ENCODE data around the gene REST.

Gene REST

GRCh38 chr4:56978750-56979303 is 71.1 kb downstream of the REST start, which contains the start of gene POLR2B:
Gene POLR2B, plus strand, starts transcription at chr4:56978896. Its CDS starts 90 bp downstream, at chr4:56978986.
- DNase-seq = peak; percentile 99

- DNase-seq = peak; percentile 26
Observed at GRCh38 chr4:56979421-56980072, 71.8 kb downstream of the REST start.

- DNase-seq = no peak
Observed at GRCh38 chr4:56981795-56982201, 74.1 kb downstream of the REST start.

- DNase-seq = no peak
Observed at GRCh38 chr4:56986192-56986591, 78.5 kb downstream of the REST start.

- no peak for DNase-seq
Observed at GRCh38 chr4:56986952-56987351, 79.3 kb downstream of the REST start.

GRCh38 chr4:56990109-56990905 is 82.6 kb downstream of the REST start:
- DNase-seq = peak; percentile 61

GRCh38 chr4:56995525-56995924 is 87.8 kb downstream of the REST start:
- no peak for DNase-seq

- no peak for DNase-seq
Observed at GRCh38 chr4:56999751-57000150, 92.1 kb downstream of the REST start.

- DNase-seq = no peak
Observed at GRCh38 chr4:57013543-57014120, 105.9 kb downstream of the REST start.
